AG09309 (cell line): ENCODE data around the gene PCK1.

Experiments
- DNase-seq: peaks from one replicate; pipeline ENCODE4 v3.0.0-alpha.2; 2010; ENCODE audit warnings: low read depth
- H3K4me3 ChIP-seq: 2 replicates; pipeline ENCODE4 v1.5.1; 2011; ENCODE audit warnings: mild to moderate bottlenecking, low read depth, low read length, moderate library complexity; ENCODE audit not compliant: control insufficient read depth
- CTCF ChIP-seq: IDR thresholded peaks from 2 replicates; pipeline ENCODE4 v1.5.1; 2011; ENCODE audit warnings: mild to moderate bottlenecking, low read depth, low read length, inconsistent platforms; ENCODE audit not compliant: insufficient read depth, control insufficient read depth; ENCODE audit errors: missing control alignments

PCK1 gene

GRCh38 chr20:57592263-57593092 is 31.6 kb downstream of the PCK1 start:
- no peak overlapping the region for H3K4me3 ChIP-seq
- TF ChIP-seq CTCF = no peak
- no peak for DNase-seq

- no peak overlapping the region for H3K4me3 ChIP-seq
- no peak for DNase-seq
Measured at GRCh38 chr20:57593134-57593886, 32.4 kb downstream of the PCK1 start.

GRCh38 chr20:57594092-57594951 is 33.4 kb downstream of the PCK1 start:
- DNase-seq = no peak
- H3K4me3 ChIP-seq = no peak overlapping the region
- peak; percentile 86 for TF ChIP-seq CTCF

More at GRCh38 chr20:57593134-57593886, 32.4 kb downstream of the PCK1 start:
- no peak for TF ChIP-seq CTCF

DNA sequence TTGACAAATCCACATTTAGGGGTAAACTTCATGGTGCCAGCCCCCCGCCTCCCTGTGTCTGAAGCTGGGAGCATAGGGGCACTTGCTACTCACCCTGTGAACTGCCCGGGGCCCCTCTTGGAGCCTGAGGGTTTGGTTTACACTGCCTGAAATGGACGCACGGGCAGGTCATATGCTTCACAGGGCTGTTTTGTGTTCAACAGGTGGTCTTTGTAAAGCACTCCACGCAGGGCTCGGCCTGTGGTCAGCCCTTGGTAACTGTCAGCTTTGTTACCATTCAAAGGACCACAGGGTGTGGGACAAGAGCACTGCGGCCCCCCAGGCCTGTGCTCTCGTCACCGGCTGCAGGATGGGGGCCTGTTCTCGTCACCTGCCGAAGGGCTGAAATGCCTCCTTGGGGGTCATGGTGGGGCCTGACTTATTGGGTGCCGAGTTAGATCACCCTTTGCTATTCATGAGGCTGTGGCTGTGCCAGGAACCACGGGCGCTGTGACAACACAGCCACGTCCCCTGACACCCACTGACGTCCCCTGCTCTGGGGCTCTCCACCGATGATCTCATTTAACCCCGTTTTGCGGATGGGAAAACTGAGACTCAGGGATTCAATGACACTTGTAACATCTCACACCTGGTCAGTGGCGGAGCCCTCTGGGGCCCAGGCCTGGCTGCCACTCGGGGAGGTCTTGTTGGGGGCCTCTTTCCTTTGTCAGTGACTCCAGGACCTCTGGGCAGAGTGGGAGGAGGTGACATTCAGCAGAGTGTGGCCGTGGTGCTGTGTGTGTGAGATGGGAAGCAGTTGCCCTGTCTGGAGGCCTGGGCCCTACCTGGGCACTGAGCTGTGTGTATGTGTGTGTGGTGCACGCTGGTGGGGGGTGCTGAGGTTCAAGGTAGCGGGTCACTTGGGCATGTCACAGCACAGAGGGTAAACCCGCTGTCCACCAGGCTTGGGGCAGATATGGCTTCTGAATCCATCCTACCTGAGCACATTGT is 34.4 kb downstream of the PCK1 start:
- no peak overlapping the region for H3K4me3 ChIP-seq
- TF ChIP-seq CTCF = no peak
- DNase-seq = no peak

DNA sequence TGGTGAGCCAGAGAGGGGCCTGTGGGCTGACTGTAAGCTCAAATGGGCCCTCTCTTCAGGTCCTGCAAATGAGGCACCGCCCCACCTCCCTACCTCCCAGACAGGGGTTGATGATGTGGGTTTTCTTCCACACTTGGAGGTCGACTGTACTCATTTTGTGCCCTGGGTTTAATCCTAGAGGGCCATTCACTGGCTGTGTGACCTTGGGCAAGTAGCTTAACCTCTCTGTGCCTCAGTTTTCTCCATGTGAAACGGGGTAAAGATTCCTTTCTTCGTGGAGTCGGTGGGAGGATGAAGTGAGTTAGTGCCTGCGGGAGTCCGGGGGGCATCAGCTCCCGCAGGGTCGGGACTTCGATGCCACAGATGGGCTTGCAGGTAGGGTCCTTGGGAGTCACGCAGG is 35.4 kb downstream of the PCK1 start:
- no peak overlapping the region for H3K4me3 ChIP-seq
- DNase-seq = no peak
- no peak for TF ChIP-seq CTCF
